Retina (tissue), 1 donor: ENCODE measurements around the gene MOB4.
"Not testable (repeated sequence)": the region's sequence is repeated elsewhere in the genome, so short reads cannot be mapped to it uniquely, and the experiment has no call there.

Experiments
- DNase-seq: peaks from one replicate; pipeline ENCODE4 v3.0.0-alpha.2; 2016

Gene MOB4

DNA sequence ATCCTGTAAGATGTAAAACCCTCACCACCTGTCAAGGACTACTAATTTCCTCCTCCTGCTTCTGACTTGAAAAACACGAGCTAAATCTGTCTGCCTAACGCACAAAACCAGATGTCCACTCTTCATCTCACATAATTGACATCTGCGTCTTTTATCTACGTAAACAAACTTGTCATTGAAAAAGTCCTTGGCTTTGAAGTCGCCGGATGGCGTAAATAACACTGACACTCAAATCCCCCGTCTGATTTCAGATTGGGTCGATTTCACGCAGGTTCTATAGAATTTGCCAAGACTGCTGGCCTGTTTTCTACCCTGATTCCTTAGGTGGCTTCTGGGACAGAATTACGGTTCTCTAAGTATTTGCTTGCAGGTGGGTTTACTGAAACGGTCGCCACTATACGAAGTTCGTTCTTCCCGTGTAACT lies 539 bp upstream of the MOB4 start:
- no peak for DNase-seq

DNA sequence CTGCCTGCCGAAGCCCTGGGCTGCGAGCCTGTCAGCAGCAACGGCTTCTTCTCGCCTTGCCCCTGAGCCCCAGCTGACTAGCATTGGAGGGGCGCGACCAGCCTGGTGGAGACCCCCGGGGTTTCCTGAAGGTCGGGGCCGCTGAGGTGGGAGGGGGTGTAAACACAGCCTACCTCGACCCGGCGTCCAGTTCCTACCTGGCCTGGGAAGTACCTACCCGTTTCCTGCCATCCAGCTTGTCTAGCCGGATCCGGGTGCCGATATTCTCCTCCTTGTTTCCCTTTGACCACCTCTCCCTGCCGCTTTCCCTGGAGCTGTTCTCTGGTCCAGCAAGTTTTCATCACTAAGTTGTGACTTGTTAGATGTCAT lies 511 bp downstream of the MOB4 start:
- DNase-seq, result no peak

GRCh38 chr2:197517150-197517549 lies 1.3 kb downstream of the MOB4 start:
- no peak for DNase-seq

- DNase-seq, result no peak
Observed at GRCh38 chr2:197538412-197538811, 22.5 kb downstream of the MOB4 start.

DNA sequence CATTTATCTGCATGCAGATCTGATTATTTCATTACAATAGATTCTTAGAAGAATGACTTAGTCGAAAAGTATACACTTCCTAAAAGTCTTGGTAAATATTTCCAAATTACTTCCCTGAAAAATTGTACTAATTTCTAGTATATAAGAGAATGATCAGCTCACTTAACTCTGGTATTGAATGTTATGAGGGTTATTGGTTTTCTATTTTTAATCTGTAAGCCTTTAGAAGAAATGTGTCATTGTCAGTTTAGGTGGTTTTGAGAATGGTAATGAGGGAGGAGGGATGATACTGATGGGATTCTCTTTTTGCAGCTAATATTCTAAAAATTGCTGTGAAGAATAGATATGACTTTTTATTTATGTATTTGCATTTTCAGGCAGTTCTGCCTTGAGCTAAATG lies 23.9 kb downstream of the MOB4 start:
- no peak for DNase-seq

DNA sequence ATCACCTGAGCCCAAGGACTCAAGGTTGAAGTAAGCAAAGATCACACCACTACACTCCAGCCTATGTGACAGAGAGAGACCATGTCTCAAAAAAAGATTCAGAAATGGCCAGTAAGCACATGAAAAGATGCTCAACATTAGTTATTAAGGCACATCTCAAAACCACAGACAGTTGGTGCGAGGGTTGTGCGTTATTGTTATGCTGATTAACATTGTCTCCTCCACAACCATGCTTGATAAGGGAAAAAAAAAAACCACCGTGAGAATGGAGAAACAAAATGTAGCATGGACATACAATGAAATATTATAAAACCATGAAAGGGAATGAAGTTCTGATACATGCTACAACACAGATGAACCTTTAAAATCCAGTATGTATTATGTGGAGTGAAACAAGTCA lies 27.3 kb downstream of the MOB4 start:
- DNase-seq, result no peak

DNA sequence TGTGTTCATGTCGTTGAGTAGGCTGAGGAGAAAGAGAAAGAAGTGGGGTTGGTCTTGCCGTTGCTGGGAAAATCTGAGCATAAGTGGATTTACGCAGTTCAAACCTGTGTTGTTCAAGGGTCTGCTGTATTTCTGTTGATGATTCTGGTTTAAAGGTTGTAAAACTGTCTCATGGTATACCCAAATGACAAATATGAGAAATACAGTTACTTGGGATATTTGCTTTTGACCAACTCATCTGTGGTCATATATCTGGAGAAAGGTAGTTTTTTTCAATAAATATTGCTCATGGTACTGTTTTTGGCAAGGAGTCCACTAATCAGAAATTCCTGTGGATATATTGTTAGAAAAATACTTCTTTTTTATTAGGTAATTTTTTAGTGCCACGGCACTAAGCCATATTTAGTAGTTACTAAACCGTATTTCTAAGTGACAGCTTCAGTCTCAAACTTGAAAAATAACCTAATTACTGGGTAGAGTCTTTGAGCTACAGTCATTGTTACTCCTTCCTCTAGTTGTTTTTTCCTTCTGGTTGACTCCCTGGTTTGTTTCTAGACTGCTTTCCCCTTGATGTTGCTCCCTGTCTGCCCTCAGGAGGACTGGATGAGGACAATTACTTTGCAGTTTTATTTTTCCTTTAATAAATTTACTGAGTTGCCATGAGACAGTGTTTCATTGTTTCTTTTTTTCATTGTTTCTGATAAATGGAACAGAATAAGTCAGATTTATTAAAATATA lies 31.5 kb downstream of the MOB4 start:
- no peak for DNase-seq

DNA sequence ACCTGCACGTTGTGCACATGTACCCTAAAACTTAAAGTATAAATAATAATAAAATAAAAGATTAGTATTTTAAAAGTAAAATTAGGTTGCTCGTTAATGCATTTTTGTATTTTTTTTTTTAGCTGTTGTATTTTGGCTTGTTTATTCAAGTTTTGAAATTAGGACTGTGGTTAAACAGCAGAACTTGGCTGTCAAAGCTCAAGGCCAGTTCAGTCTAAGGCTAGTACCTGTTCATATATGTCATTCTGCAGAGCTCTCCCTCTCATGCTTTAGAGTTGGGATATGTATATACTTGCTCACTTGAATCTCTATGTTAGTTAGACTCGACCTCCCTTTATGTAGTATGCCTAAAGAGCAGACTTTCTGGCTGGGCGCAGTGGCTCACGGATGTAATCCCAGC lies 32.7 kb downstream of the MOB4 start:
- DNase-seq, result no peak

GRCh38 chr2:197551260-197551659 lies 35.4 kb downstream of the MOB4 start:
- DNase-seq, result not testable (repeated sequence)

DNA sequence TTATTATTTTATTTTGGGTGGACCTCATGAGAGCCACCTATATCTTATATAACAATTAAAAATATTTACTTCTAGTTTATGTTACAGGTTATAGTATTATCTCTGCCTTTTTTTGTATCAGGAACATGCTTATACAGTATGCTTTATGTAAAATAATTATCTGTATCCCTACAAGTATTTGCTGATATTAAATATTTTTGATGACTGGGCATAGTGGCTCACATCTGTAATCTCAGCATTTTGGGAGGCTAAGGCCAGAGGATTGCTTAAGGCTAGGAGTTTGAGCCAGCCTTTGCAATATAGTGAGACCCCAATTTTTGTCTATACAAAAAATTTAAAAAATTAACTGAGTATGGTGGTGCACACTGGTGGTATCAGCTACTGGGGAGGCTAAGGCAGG lies 39.6 kb downstream of the MOB4 start:
- no peak for DNase-seq

GRCh38 chr2:197556456-197556855 lies 40.6 kb downstream of the MOB4 start:
- no peak for DNase-seq

DNA sequence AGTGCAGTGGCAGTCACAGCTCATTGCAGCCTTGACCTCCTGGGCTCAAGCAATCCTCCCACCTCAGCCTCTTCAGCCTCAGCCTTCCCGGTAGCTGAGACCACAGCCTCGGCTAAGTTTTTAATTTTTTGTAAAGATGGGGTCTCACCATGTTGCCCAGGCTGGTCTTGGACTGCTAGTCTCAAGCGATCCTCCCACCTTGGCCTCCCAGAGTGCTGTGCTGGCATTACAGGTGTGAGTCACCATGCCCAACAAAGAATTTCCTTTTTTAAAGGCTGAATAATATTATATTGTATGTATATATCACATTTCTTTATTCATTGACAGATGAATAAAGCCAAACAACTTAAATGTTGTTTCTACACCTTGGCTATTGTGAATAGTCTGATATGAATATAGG lies 42.5 kb downstream of the MOB4 start:
- DNase-seq, result no peak

- DNase-seq, result no peak
Observed at GRCh38 chr2:197559681-197560080, 43.8 kb downstream of the MOB4 start.

- no peak for DNase-seq
Observed at GRCh38 chr2:197560146-197560665, 44.3 kb downstream of the MOB4 start.

DNA sequence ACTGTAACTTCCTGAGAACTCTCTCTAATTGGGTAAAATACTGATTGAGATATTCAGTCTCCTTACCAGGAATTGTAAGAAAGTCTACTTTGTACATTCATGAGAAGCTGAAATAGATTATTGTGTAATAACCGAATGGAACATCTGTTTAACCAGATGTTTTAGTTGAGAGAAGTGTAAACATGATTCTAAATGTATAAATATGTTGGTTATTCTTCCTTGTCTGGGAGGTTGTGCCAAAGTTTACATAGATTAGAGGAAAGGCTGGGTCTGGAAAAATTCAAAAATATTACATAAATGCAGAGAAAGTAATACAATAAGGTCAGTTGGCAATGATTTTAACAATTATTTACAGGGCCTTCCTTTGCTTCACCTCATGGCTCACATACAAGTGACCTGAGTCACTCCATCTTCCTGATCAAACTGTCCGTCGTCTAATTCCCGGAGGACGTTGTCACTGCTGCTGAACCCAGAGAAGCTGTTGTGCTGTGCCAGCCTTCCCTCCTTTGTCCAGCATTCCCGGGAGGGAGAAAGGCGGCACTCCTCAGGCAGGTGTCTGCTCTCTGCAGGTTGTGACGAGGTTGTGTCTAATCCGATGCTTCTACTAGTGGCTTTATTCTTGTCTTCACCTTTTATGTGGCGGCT lies 55.9 kb downstream of the MOB4 start:
- DNase-seq, result no peak

- no peak for DNase-seq
Observed at GRCh38 chr2:197573608-197574007, 57.7 kb downstream of the MOB4 start.

DNA sequence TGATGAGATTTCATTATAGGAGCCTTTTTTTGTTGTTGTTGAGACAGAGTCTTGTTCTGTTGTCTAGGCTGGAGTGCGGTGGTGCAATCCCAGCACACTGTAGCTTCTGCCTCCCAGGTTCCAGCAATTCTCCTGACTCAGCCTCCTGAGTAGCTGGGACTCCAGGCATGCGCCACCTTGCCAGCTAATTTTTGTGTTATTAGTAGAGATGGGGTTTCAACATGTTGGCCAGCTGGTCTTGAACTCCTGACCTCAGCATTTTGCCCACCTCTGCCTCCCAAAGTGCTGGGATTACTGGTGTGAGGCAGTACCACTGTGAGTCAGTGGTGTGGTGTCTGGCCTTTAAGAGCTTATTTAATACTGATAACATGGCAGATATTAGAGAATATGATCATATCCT lies 60.1 kb downstream of the MOB4 start:
- no peak for DNase-seq

GRCh38 chr2:197576631-197577030 lies 60.8 kb downstream of the MOB4 start:
- DNase-seq, result no peak

DNA sequence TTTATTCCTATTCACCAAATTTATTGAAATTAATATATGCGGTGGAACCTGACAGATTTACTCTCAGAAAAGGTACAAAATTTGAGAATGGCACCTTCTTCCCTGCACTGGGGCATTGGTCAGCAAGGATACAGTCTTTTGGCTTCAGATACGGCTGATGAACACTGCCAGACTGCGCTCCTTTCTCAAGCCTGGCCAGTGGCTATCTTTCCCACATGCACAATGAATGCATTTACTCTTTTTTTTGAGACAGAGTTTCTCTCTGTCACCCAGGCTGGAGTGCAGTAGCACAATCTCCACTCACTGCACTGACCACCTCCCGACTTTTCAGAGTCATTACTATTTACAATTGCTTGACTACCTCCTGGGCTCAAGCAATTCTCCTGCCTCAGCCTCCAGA lies 61.6 kb downstream of the MOB4 start:
- DNase-seq, result no peak

DNA sequence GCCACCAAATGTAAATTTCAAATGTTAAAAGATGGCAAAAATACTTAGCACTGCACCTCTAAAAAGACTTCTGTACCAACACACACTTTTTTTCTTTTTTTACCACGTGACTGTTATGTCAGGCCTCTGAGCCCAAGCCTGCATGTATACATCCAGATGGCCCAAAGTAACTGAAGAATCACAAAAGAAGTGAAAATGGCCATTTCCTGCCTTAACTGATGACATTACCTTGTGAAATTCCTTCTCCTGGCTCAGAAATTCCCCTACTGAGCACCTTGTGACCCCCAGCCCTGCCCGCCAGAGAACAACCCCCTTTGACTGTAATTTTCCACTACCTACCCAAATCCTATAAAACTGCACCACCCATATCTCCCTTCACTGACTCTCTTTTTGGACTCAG lies 62.4 kb downstream of the MOB4 start:
- not testable (repeated sequence) for DNase-seq

DNA sequence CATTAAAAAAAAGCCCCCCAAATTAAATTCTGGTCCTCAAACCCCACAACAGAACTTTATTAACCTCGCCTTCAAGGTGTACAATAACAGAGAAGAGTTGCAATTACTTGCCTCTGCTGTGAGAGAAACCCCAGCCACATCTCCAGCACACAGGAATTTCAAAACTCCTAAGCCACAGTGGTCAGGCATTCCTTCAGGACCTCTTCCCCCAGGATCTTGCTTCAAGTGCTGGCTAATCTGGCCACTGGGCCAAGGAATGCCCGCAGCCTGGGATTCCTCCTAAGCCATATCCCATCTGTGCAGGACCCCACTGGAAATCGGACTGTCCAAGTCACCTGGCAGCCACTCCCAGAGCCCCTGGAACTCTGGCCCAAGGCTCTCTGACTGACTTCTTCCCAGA lies 64.3 kb downstream of the MOB4 start:
- not testable (repeated sequence) for DNase-seq

DNA sequence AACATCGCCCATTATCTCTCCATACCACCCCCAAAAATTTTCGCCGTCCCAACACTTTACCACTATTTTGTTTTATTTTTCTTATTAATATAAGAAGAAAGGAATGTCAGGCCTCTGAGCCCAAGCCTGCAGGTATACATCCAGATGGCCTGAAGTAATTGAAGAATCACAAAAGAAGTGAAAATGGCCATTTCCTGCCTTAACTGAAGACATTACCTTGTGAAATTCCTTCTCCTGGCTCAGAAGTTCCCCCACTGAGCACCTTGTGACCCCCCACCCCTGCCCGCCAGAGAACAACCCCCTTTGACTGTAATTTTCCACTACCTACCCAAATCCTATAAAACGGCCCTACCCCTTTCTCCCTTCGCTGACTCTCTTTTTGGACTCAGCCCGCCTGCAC lies 71.4 kb downstream of the MOB4 start:
- not testable (repeated sequence) for DNase-seq

GRCh38 chr2:197591339-197592072 lies 75.6 kb downstream of the MOB4 start:
- no peak for DNase-seq

GRCh38 chr2:197596766-197597165 lies 80.9 kb downstream of the MOB4 start:
- DNase-seq, result no peak
